H1 (cell line): ENCODE data around the gene FAM227B. TPM values are rescaled to one million over a fixed set of nuclear protein-coding genes. Genes with fewer than 3 reads are reported as not detected.

Experiments
- JUN ChIP-seq: IDR thresholded peaks from 2 replicates; pipeline ENCODE4 v1.6.1; 2011; ENCODE audit warnings: low read depth, mild to moderate bottlenecking, improper control_type of control experiment, low read length
- KDM4A ChIP-seq: IDR thresholded peaks from one replicate; pipeline ENCODE4 v1.7.1; 2012; ENCODE audit warnings: low read depth, mild to moderate bottlenecking, moderate library complexity, low read length, inconsistent platforms; ENCODE audit not compliant: severe bottlenecking
- TBP ChIP-seq: IDR thresholded peaks from 2 replicates; pipeline ENCODE4 v1.6.1; 2011; ENCODE audit warnings: low read depth, low read length, improper control_type of control experiment
- polyA plus RNA-seq, 7 experiments: library from polyadenylated mRNA; depleted of rRNA in 3 of 7; stranded (reverse) in 5 of 7; unstranded in 2 of 7; fragments of >200 nt in 5 of 7; fragments of 200-250 nt in 2 of 7; gene quantifications; 1 replicate in 5 of 7; 2 replicates in 1 of 7; 4 replicates in 1 of 7; pipeline versions ENCODE4 v1.2.1 to v1.2.3, GENCODE V29; 2011 to 2013; ENCODE audit warnings: missing spikeins in 2 of 7, mixed read lengths in 2 of 7
- total RNA-seq: library from RNA; stranded (reverse); fragmentation: NEBNext Ultra II Directional; extraction: Animal tissue kit (Norgen Biotek cat#: 25700); gene quantifications from 2 replicates; pipeline ENCODE4 v1.2.1, GENCODE V29; 2021
- TF ChIP-seq, protein P1 (sequence below): fragments of 300-600 bp; sonication (generic); IDR thresholded peaks from 2 replicates; pipeline ENCODE4 v1.7.1; 2012; ENCODE audit warnings: low read length, moderate library complexity, mild to moderate bottlenecking, inconsistent platforms; ENCODE audit not compliant: insufficient replicate concordance

FAM227B gene
- total and polyA plus RNA-seq, 2 of the 8 experiments (the other 6 are each of a cell fraction or from before 2014, with no cell fraction given), result 4.0 to 6.5 TPM

- no peak for TF ChIP-seq JUN
- no peak for TF ChIP-seq KDM4A
- TF ChIP-seq, protein P1, sequence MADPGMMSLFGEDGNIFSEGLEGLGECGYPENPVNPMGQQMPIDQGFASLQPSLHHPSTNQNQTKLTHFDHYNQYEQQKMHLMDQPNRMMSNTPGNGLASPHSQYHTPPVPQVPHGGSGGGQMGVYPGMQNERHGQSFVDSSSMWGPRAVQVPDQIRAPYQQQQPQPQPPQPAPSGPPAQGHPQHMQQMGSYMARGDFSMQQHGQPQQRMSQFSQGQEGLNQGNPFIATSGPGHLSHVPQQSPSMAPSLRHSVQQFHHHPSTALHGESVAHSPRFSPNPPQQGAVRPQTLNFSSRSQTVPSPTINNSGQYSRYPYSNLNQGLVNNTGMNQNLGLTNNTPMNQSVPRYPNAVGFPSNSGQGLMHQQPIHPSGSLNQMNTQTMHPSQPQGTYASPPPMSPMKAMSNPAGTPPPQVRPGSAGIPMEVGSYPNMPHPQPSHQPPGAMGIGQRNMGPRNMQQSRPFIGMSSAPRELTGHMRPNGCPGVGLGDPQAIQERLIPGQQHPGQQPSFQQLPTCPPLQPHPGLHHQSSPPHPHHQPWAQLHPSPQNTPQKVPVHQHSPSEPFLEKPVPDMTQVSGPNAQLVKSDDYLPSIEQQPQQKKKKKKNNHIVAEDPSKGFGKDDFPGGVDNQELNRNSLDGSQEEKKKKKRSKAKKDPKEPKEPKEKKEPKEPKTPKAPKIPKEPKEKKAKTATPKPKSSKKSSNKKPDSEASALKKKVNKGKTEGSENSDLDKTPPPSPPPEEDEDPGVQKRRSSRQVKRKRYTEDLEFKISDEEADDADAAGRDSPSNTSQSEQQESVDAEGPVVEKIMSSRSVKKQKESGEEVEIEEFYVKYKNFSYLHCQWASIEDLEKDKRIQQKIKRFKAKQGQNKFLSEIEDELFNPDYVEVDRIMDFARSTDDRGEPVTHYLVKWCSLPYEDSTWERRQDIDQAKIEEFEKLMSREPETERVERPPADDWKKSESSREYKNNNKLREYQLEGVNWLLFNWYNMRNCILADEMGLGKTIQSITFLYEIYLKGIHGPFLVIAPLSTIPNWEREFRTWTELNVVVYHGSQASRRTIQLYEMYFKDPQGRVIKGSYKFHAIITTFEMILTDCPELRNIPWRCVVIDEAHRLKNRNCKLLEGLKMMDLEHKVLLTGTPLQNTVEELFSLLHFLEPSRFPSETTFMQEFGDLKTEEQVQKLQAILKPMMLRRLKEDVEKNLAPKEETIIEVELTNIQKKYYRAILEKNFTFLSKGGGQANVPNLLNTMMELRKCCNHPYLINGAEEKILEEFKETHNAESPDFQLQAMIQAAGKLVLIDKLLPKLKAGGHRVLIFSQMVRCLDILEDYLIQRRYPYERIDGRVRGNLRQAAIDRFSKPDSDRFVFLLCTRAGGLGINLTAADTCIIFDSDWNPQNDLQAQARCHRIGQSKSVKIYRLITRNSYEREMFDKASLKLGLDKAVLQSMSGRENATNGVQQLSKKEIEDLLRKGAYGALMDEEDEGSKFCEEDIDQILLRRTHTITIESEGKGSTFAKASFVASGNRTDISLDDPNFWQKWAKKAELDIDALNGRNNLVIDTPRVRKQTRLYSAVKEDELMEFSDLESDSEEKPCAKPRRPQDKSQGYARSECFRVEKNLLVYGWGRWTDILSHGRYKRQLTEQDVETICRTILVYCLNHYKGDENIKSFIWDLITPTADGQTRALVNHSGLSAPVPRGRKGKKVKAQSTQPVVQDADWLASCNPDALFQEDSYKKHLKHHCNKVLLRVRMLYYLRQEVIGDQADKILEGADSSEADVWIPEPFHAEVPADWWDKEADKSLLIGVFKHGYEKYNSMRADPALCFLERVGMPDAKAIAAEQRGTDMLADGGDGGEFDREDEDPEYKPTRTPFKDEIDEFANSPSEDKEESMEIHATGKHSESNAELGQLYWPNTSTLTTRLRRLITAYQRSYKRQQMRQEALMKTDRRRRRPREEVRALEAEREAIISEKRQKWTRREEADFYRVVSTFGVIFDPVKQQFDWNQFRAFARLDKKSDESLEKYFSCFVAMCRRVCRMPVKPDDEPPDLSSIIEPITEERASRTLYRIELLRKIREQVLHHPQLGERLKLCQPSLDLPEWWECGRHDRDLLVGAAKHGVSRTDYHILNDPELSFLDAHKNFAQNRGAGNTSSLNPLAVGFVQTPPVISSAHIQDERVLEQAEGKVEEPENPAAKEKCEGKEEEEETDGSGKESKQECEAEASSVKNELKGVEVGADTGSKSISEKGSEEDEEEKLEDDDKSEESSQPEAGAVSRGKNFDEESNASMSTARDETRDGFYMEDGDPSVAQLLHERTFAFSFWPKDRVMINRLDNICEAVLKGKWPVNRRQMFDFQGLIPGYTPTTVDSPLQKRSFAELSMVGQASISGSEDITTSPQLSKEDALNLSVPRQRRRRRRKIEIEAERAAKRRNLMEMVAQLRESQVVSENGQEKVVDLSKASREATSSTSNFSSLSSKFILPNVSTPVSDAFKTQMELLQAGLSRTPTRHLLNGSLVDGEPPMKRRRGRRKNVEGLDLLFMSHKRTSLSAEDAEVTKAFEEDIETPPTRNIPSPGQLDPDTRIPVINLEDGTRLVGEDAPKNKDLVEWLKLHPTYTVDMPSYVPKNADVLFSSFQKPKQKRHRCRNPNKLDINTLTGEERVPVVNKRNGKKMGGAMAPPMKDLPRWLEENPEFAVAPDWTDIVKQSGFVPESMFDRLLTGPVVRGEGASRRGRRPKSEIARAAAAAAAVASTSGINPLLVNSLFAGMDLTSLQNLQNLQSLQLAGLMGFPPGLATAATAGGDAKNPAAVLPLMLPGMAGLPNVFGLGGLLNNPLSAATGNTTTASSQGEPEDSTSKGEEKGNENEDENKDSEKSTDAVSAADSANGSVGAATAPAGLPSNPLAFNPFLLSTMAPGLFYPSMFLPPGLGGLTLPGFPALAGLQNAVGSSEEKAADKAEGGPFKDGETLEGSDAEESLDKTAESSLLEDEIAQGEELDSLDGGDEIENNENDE, result no peak
- no peak for TF ChIP-seq TBP
Observed at GRCh38 chr15:49278751-49279150, 341.9 kb downstream of the FAM227B start (continued).
